H1 (cell line): ENCODE measurements around the gene SLC11A1. TPM values are rescaled to one million over a fixed set of nuclear protein-coding genes. Genes with fewer than 3 reads are reported as not detected.

ENCODE experiments used
- CTCF ChIA-PET: fragments of 300-600 bp; sonication (Branson Sonifier 250); formaldehyde crosslinking; loops from one replicate; lab custom pipeline; 2021; ENCODE audit not compliant: partially characterized antibody; lab: Charles Lee
- POLR2A ChIA-PET: fragments of 300-600 bp; sonication (Branson Sonifier 250); formaldehyde crosslinking; loops from one replicate; lab custom pipeline; 2021; ENCODE audit warnings: inconsistent platforms; ENCODE audit not compliant: partially characterized antibody; lab: Charles Lee
- DNase-seq, 2 experiments: peaks; one replicate each; pipeline versions ENCODE4 v3.0.0 to v3.0.0-alpha.2; 2010 to 2022; ENCODE audit warnings: low spot score in 2 of 2, low read depth in 1 of 2, mixed read lengths in 1 of 2
- FAIRE-seq: peaks from 2 replicates; lab custom pipeline; 2011; peaks lifted over from hg19 to GRCh38; lab: Jason Lieb, UNC
- H2AFZ ChIP-seq: 2 replicates; pipeline ENCODE4 v1.8.1; 2012; ENCODE audit warnings: low read length, inconsistent platforms
- H2AK5ac ChIP-seq: 2 replicates; pipeline ENCODE4 v1.6.1; 2013; ENCODE audit warnings: low read depth, low read length
- H2BK120ac ChIP-seq: replicated peaks from 2 replicates; pipeline ENCODE3; 2013; ENCODE audit warnings: low read depth, low read length, inconsistent platforms
- H2BK12ac ChIP-seq: 2 replicates; pipeline ENCODE4 v1.6.1; 2013; ENCODE audit warnings: low read depth, low read length
- H2BK15ac ChIP-seq: 2 replicates; pipeline ENCODE4 v1.6.1; 2013; ENCODE audit warnings: low read length
- H2BK20ac ChIP-seq: 2 replicates; pipeline ENCODE4 v1.6.1; 2013; ENCODE audit warnings: low read length
- H2BK5ac ChIP-seq: 2 replicates; pipeline ENCODE4 v1.6.1; 2013; ENCODE audit warnings: low read depth, low read length
- H3K14ac ChIP-seq: 2 replicates; pipeline ENCODE4 v1.6.1; 2013; ENCODE audit warnings: inconsistent platforms; ENCODE audit not compliant: insufficient read length
- H3K18ac ChIP-seq: 2 replicates; pipeline ENCODE4 v1.6.1; 2013; ENCODE audit warnings: low read length; ENCODE audit errors: extremely low read depth
- H3K23ac ChIP-seq: 2 replicates; pipeline ENCODE4 v1.6.1; 2013; ENCODE audit warnings: inconsistent platforms; ENCODE audit not compliant: insufficient read length
- H3K23me2 ChIP-seq: 2 replicates; pipeline ENCODE4 v1.6.1; 2013; ENCODE audit warnings: low read depth, low read length
- H3K27ac ChIP-seq: 2 replicates; pipeline ENCODE4 v1.6.1; 2011; ENCODE audit warnings: low read depth, low read length, inconsistent platforms
- H3K27me3 ChIP-seq, 4 experiments: replicated peaks in 1 of 4; 1 replicate in 1 of 4; 2 replicates in 3 of 4; pipeline versions ENCODE4 v1.6.1 to v1.8.1; 2011 to 2013; ENCODE audit warnings: low read length in 3 of 4, mild to moderate bottlenecking in 3 of 4, inconsistent platforms in 2 of 4, mixed read lengths in 2 of 4, moderate library complexity in 1 of 4; ENCODE audit not compliant: control insufficient read depth in 3 of 4, insufficient read depth in 3 of 4; ENCODE audit errors: extremely low read depth in 1 of 4
- H3K36me3 ChIP-seq, 4 experiments: 2 replicates each; pipeline versions ENCODE4 v1.6.1 to v1.8.1; 2011 to 2013; ENCODE audit warnings: mild to moderate bottlenecking in 4 of 4, low read length in 3 of 4, moderate library complexity in 2 of 4, control low read depth in 1 of 4, inconsistent platforms in 1 of 4; ENCODE audit not compliant: insufficient read depth in 4 of 4, control insufficient read depth in 2 of 4
- H3K4ac ChIP-seq: replicated peaks from 2 replicates; pipeline ENCODE3; 2013; ENCODE audit warnings: low read length, low read depth, mixed read lengths, inconsistent platforms; ENCODE audit not compliant: insufficient read length
- H3K4me1 ChIP-seq, 4 experiments: replicated peaks in 1 of 4; 1 replicate in 1 of 4; 2 replicates in 3 of 4; pipeline versions ENCODE4 v1.6.1 to v1.8.1; 2011 to 2013; ENCODE audit warnings: low read length in 3 of 4, inconsistent platforms in 2 of 4, mixed read lengths in 1 of 4; ENCODE audit not compliant: insufficient read depth in 4 of 4, control insufficient read depth in 3 of 4
- H3K4me2 ChIP-seq, 2 experiments: 2 replicates each; pipeline versions ENCODE4 v1.6.1 to v1.8.1; 2011 to 2013; ENCODE audit warnings: low read depth in 2 of 2, low read length in 2 of 2, control low read depth in 1 of 2, inconsistent platforms in 1 of 2, mild to moderate bottlenecking in 1 of 2; ENCODE audit not compliant: insufficient read depth in 1 of 2
- H3K4me3 ChIP-seq, 4 experiments: fragments of 200-600, 300-600 bp in 1 of 4; sonication (generic), shearing (Covaris generic), sonication (Bioruptor Twin) in 1 of 4; 2 replicates each; pipeline versions ENCODE4 v1.5.1 to v1.8.1; 2011 to 2016; ENCODE audit warnings: low read length in 4 of 4, low read depth in 3 of 4, control low read depth in 2 of 4, inconsistent platforms in 2 of 4, mild to moderate bottlenecking in 2 of 4, mixed read lengths in 1 of 4, moderate library complexity in 1 of 4; ENCODE audit not compliant: insufficient read depth in 2 of 4; ENCODE audit errors: extremely low read depth in 1 of 4
- H3K56ac ChIP-seq: replicated peaks from 2 replicates; pipeline ENCODE3; 2013; ENCODE audit warnings: low read depth, mild to moderate bottlenecking, mixed read lengths, low read length, inconsistent platforms; ENCODE audit not compliant: insufficient read length
- H3K79me1 ChIP-seq: 2 replicates; pipeline ENCODE4 v1.6.1; 2013; ENCODE audit warnings: low read depth, low read length, control low read depth
- H3K79me2 ChIP-seq, 2 experiments: 2 replicates each; pipeline versions ENCODE4 v1.6.1 to v1.8.1; 2012 to 2013; ENCODE audit warnings: low read length in 2 of 2, mild to moderate bottlenecking in 2 of 2, inconsistent platforms in 1 of 2; ENCODE audit not compliant: insufficient read depth in 2 of 2, control insufficient read depth in 1 of 2
- H3K9ac ChIP-seq, 4 experiments: replicated peaks in 1 of 4; 1 replicate in 1 of 4; 2 replicates in 3 of 4; pipeline versions ENCODE4 v1.6.1 to v1.8.1; 2011 to 2013; ENCODE audit warnings: low read depth in 3 of 4, low read length in 3 of 4, control low read depth in 2 of 4, mild to moderate bottlenecking in 2 of 4, moderate library complexity in 2 of 4, inconsistent platforms in 1 of 4; ENCODE audit errors: extremely low read depth in 1 of 4
- H3K9me3 ChIP-seq, 2 experiments: 2 replicates each; pipeline versions ENCODE4 v1.6.1 to v1.8.1; 2012 to 2013; ENCODE audit warnings: mild to moderate bottlenecking in 2 of 2, moderate library complexity in 2 of 2, control low read depth in 1 of 2, inconsistent platforms in 1 of 2, low read depth in 1 of 2, low read length in 1 of 2, mixed read lengths in 1 of 2; ENCODE audit not compliant: insufficient read depth in 2 of 2
- H4K20me1 ChIP-seq, 2 experiments: replicated peaks in 1 of 2; 2 replicates each; pipeline versions ENCODE3 to v1.8.1; 2011 to 2013; ENCODE audit warnings: inconsistent platforms in 2 of 2, low read length in 2 of 2, mild to moderate bottlenecking in 1 of 2; ENCODE audit not compliant: insufficient read depth in 2 of 2, control insufficient read depth in 1 of 2
- H4K5ac ChIP-seq: 2 replicates; pipeline ENCODE4 v1.6.1; 2013; ENCODE audit warnings: low read length, low read depth, mixed read lengths, inconsistent platforms; ENCODE audit not compliant: insufficient read length
- H4K8ac ChIP-seq: 2 replicates; pipeline ENCODE4 v1.8.0; 2013; ENCODE audit warnings: mild to moderate bottlenecking, moderate library complexity, low read length, inconsistent platforms; ENCODE audit not compliant: insufficient read depth; ENCODE audit errors: extremely low read depth
- H4K91ac ChIP-seq: replicated peaks from 2 replicates; pipeline ENCODE3; 2013; ENCODE audit warnings: low read length, mixed read lengths, inconsistent platforms; ENCODE audit not compliant: insufficient read length
- CBX5 ChIP-seq: fragments of 300-800, 300-1000 bp; sonication (generic); IDR thresholded peaks from 2 replicates; pipeline ENCODE4 v1.7.1; 2016; ENCODE audit warnings: antibody characterized with exemption, low read length, low read depth
- HDAC2 ChIP-seq, 2 experiments: fragments of 300-600 bp in 1 of 2; sonication (generic) in 1 of 2; IDR thresholded peaks; 2 replicates each; pipeline ENCODE4 v1.6.1; 2011 to 2012; ENCODE audit warnings: low read depth in 2 of 2, low read length in 2 of 2, mild to moderate bottlenecking in 2 of 2, moderate library complexity in 2 of 2, borderline replicate concordance in 1 of 2, inconsistent platforms in 1 of 2
- NANOG ChIP-seq: IDR thresholded peaks from 2 replicates; pipeline ENCODE4 v1.6.1; 2011; ENCODE audit warnings: low read length, low read depth, mild to moderate bottlenecking, inconsistent platforms; ENCODE audit not compliant: insufficient read depth, poor library complexity, severe bottlenecking
- NRF1 ChIP-seq: IDR thresholded peaks from 2 replicates; pipeline ENCODE4 v1.6.1; 2011; ENCODE audit warnings: mild to moderate bottlenecking, low read depth, low read length, improper control_type of control experiment
- POU5F1 ChIP-seq: IDR thresholded peaks from 2 replicates; pipeline ENCODE4 v1.6.1; 2011; ENCODE audit warnings: low read depth, mild to moderate bottlenecking, low read length, moderate library complexity
- SP1 ChIP-seq: IDR thresholded peaks from 2 replicates; pipeline ENCODE4 v1.6.1; 2011; ENCODE audit warnings: low read depth, low read length
- SRF ChIP-seq: IDR thresholded peaks from 2 replicates; pipeline ENCODE4 v1.6.1; 2011; ENCODE audit warnings: mild to moderate bottlenecking, low read depth, low read length, moderate library complexity
- WGBS, 2 experiments: shearing (Covaris generic) in 1 of 2; methylation state at CpG; one replicate each; pipeline versions ENCODE4 v1.1.6 to v1.1.7; 2013 to 2015; ENCODE audit warnings: low lambda C conversion rate in 2 of 2, mixed read lengths in 2 of 2, inconsistent platforms in 1 of 2, low coverage in 1 of 2, missing lambda C conversion rate in 1 of 2; ENCODE audit not compliant: insufficient replicate concordance in 2 of 2, insufficient coverage in 1 of 2, insufficient read length in 1 of 2; ENCODE audit errors: extremely low coverage in 1 of 2, missing lambda C conversion rate in 1 of 2; 5-methylcytosine and 5-hydroxymethylcytosine counted together
- polyA plus RNA-seq, 7 experiments: library from polyadenylated mRNA; depleted of rRNA in 3 of 7; stranded (reverse) in 5 of 7; unstranded in 2 of 7; fragments of >200 nt in 5 of 7; fragments of 200-250 nt in 2 of 7; gene quantifications; 1 replicate in 5 of 7; 2 replicates in 1 of 7; 4 replicates in 1 of 7; pipeline versions ENCODE4 v1.2.1 to v1.2.3, GENCODE V29; 2011 to 2013; ENCODE audit warnings: missing spikeins in 2 of 7, mixed read lengths in 2 of 7
- total RNA-seq: library from RNA; stranded (reverse); fragmentation: NEBNext Ultra II Directional; extraction: Animal tissue kit (Norgen Biotek cat#: 25700); gene quantifications from 2 replicates; pipeline ENCODE4 v1.2.1, GENCODE V29; 2021
- TF ChIP-seq, protein P1 (sequence below): IDR thresholded peaks from 2 replicates; pipeline ENCODE4 v1.6.1; 2011; ENCODE audit warnings: low read length, improper control_type of control experiment

SLC11A1 gene
- total and polyA plus RNA-seq, 2 of the 8 experiments (the other 6 are each of a cell fraction or from before 2014, with no cell fraction given), result 0.20 to 0.43 TPM

DNA sequence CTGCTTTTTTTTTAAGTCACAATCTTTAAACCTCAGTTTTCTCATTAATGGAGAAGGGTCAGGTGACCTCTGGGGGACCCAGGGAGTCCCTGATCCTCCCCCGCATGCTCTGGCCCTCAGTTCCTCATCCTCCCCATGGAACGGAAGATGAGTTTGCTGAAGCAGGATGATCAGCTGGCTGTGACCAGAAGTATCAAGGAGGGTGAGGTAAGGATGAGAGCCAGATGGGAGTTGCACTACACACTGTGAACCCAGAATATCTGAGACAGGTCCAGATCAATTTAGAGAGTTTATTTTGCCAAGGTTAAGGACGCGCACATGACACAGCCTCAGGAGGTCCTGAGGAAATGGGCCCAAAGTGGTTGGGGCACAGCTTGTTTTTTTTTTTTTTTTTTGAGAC, 21.6 kb upstream of the SLC11A1 start:
- H3K9me3 ChIP-seq, result no peaks in the 10 kb centered on the region
- H2BK12ac ChIP-seq, result no peak overlapping the region
- no peak overlapping the region for H3K56ac ChIP-seq
- H2BK5ac ChIP-seq, result no peak overlapping the region
- no peak overlapping the region for H3K14ac ChIP-seq
- 0 out of 2 replicates have a peak overlapping the region, but pooled peaks have one; percentile 32 for H2BK20ac ChIP-seq
- no peak overlapping the region for H4K91ac ChIP-seq
- peaks cover 0 to 13% (median 6%) of the 10 kb centered on the region in 4 experiments; a peak in 6 of 7 replicates for H3K4me1 ChIP-seq
- no peak overlapping the region for H2BK120ac ChIP-seq
- POLR2A ChIA-PET, result interaction anchor here (1.4 kb wide), 1 partner anchor 35 kb away, joined by 3 read pairs; no protein-coding TSS in a partner anchor
- no peak overlapping the region for H3K18ac ChIP-seq
- no peak overlapping the region for H3K27ac ChIP-seq
- H3K4ac ChIP-seq, result no peak overlapping the region
- H3K79me1 ChIP-seq, result no peaks in the 10 kb centered on the region
- H3K79me2 ChIP-seq, result no peaks in the 10 kb centered on the region
- no peak overlapping the region for H4K5ac ChIP-seq
- H2AK5ac ChIP-seq, result no peak overlapping the region
- DNase-seq, result no peak
- 93% methylated on average over 4 of the region's 4 CpGs; no CpG with 5 or more reads in 1 of the 2 experiments for WGBS, 2 experiments
- no peak overlapping the region for H3K23ac ChIP-seq
- no peaks in the 10 kb centered on the region for H4K20me1 ChIP-seq
- H3K4me2 ChIP-seq, result no peak overlapping the region
- H3K4me3 ChIP-seq, result no peak overlapping the region
- no peaks in the 10 kb centered on the region for H3K36me3 ChIP-seq
- no peak overlapping the region for H2BK15ac ChIP-seq
- no peak for FAIRE-seq
- no peaks in the 10 kb centered on the region for H3K23me2 ChIP-seq
- no peak overlapping the region for H3K9ac ChIP-seq
- CTCF ChIA-PET, result interaction anchor here (0.9 to 11.9 kb wide), 3 partner anchors 22 to 62 kb away, joined by 3 to 192 read pairs (median 7); no protein-coding TSS in a partner anchor
- no peak overlapping the region for H4K8ac ChIP-seq
- no peaks in the 10 kb centered on the region; a peak in 1 of 7 replicates for H3K27me3 ChIP-seq
- no peak overlapping the region for H2AFZ ChIP-seq
- TF ChIP-seq SRF (no peak), HDAC2 (IDR thresholded peaks at IDR 0.05; ENCODE audit: borderline replicate concordance in 1 of 2, low read depth in 2 of 2, low read length in 2 of 2) (no peak), POU5F1 (no peak), NRF1 (no peak), NANOG (no peak), SP1 (no peak), CBX5 (no peak)
- TF ChIP-seq, protein P1, sequence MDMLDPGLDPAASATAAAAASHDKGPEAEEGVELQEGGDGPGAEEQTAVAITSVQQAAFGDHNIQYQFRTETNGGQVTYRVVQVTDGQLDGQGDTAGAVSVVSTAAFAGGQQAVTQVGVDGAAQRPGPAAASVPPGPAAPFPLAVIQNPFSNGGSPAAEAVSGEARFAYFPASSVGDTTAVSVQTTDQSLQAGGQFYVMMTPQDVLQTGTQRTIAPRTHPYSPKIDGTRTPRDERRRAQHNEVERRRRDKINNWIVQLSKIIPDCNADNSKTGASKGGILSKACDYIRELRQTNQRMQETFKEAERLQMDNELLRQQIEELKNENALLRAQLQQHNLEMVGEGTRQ, result no peak
